ENCODE results near the gene CTRL. TPM values are rescaled to one million over a fixed set of nuclear protein-coding genes. Genes with fewer than 3 reads are reported as not detected.

Gene CTRL
- total RNA-seq, result 1 to 10 TPM in 1 of 4 donors, under 1 TPM in 3; 0.27 to 1.1 (median 0.79) TPM
- 1 to 10 TPM; 1.1 TPM for polyA plus RNA-seq
- long read RNA-seq, donor 1, result 0 reads
- long read RNA-seq, donor 2, partial matches to known transcripts, result 0 of 1 reads
- long read RNA-seq, donor 2, other reads (novel, unspliced or antisense), result 1 of 1 reads

DNA sequence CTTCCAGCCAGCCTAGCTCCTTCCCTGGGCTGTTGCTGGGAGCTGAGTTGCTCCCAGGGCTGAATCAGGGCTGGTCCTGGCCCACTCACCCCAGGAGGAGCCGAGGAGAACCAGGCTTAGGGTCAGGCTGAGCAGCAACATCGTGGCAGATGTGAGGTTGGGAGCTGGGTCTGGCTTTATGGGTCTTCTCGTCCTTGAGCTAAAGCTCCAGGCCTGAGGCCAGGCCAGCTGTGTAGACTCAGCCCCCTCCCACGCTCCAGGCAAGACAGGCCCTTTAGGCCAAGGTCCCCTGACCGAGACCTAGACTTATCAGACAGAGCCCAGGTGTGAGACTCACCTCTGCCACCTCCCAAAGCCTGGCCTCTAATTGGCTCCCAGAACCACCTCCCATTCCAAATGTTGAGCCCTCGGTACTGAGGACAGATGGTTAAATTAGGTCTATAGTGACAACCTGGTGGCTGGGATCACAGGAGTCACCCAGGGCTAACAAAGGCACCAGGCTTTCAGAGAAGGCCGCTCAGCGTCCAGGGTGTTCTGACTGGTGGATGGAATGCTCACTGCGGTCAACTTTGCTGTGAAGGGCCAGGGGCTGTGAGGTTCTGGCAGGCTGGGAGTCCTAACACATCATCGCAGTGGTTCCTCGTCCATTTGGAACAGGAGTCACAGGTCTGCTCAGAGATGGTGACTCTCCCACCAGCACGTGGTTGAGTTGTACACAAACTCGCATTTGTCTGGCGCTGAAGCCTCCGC, at the start of gene CTRL:
Gene CTRL, minus strand, starts transcription at position 151 of the 750 bp plus-strand sequence. Its CDS starts 10 bp downstream, at position 141.
- no peaks in the 10 kb centered on the region for H3K27me3 ChIP-seq (ENCODE audit: insufficient read depth in 3 of 3, low read length in 2 of 3)
- peak in 1 of 2 donors; percentile 50 for DNase-seq
- 81 to 88% (median 81%) methylated on average over 15 of the region's 15 CpGs for WGBS, 3 donors
- no peak within 1 kb of the TSS for H3K4me3 ChIP-seq
- TF ChIP-seq, protein P1, sequence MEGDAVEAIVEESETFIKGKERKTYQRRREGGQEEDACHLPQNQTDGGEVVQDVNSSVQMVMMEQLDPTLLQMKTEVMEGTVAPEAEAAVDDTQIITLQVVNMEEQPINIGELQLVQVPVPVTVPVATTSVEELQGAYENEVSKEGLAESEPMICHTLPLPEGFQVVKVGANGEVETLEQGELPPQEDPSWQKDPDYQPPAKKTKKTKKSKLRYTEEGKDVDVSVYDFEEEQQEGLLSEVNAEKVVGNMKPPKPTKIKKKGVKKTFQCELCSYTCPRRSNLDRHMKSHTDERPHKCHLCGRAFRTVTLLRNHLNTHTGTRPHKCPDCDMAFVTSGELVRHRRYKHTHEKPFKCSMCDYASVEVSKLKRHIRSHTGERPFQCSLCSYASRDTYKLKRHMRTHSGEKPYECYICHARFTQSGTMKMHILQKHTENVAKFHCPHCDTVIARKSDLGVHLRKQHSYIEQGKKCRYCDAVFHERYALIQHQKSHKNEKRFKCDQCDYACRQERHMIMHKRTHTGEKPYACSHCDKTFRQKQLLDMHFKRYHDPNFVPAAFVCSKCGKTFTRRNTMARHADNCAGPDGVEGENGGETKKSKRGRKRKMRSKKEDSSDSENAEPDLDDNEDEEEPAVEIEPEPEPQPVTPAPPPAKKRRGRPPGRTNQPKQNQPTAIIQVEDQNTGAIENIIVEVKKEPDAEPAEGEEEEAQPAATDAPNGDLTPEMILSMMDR (IDR thresholded peaks at IDR 0.05), result peak; percentile 6
- no peak for ATAC-seq
- H3K4me1 ChIP-seq, result peaks cover 21% of the 10 kb centered on the region
- no peak within 1 kb of the TSS for H3K27ac ChIP-seq
- peaks cover 0 to 36% of the 10 kb centered on the region in 2 donors for H3K36me3 ChIP-seq (ENCODE audit: insufficient read depth in 1 of 2, low read depth in 1 of 2)
- intact Hi-C loops (cut with DNase I), result loop anchor here in 1 of 2 donors (10.0 kb wide), 1 partner anchor 407 kb away; the partner anchor contains the start of gene RIPOR1
- no peaks in the 10 kb centered on the region for H3K9me3 ChIP-seq

DNA sequence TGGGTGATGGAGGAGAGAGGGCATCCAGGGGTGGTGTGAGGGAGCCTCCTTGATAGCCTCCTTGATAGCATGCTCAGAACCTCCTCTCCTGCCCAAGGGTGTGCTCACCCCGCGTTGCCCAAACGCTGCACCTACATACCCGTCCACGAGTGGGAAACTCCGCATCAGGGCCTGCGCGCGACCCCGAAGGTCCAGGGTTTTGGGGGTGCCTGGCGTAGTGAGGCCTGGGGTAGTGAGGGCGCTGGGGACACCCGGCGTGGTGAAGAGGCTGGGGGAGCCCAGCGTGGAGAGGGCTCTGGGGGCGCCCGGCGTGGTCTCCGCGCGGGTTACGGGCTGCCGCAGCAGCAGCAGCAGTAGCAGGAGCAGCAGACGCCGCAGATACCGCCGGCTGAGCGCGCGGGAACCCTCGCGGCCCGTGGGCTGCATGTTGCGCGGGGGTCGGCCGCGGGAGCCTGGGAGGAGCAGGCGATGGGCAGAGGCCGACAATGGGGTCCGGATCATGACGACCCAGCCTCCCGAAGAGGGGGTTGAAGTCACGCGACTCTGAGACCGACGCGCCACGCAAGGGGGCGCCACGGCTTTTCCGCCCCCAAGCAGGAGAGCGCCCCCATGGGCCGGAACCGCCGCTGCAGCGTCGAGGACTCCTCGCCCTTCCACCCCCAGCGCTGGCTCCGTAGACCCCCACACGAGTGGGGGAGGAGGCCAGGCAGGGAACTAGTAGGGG, 48.5 kb upstream of the CTRL start, which contains the start of gene DPEP3:
Gene DPEP3, minus strand, starts transcription at position 545 of the 724 bp plus-strand sequence. Its CDS starts 119 bp downstream, at position 426.
- no peaks in the 10 kb centered on the region for H3K36me3 ChIP-seq (ENCODE audit: insufficient read depth in 1 of 2, low read depth in 1 of 2)
- 66 to 73% (median 66%) methylated on average over 48 to 62 of the region's 62 CpGs for WGBS, 3 donors
- peaks cover 19% of the 10 kb centered on the region for H3K4me1 ChIP-seq
- no peaks in the 10 kb centered on the region for H3K27me3 ChIP-seq (ENCODE audit: insufficient read depth in 3 of 3, low read length in 2 of 3)
- H3K9me3 ChIP-seq, result no peaks in the 10 kb centered on the region
- TF ChIP-seq, protein P1 (IDR thresholded peaks at IDR 0.05), result no peak
- intact Hi-C loops (cut with DNase I), result no loop called here
- DNase-seq (no peak), ATAC-seq (peak in 2 of 4 donors; percentile 18 to 21)
- H3K4me3 ChIP-seq, result no peak within 1 kb of the TSS
- H3K27ac ChIP-seq, result no peak within 1 kb of the TSS

DNA sequence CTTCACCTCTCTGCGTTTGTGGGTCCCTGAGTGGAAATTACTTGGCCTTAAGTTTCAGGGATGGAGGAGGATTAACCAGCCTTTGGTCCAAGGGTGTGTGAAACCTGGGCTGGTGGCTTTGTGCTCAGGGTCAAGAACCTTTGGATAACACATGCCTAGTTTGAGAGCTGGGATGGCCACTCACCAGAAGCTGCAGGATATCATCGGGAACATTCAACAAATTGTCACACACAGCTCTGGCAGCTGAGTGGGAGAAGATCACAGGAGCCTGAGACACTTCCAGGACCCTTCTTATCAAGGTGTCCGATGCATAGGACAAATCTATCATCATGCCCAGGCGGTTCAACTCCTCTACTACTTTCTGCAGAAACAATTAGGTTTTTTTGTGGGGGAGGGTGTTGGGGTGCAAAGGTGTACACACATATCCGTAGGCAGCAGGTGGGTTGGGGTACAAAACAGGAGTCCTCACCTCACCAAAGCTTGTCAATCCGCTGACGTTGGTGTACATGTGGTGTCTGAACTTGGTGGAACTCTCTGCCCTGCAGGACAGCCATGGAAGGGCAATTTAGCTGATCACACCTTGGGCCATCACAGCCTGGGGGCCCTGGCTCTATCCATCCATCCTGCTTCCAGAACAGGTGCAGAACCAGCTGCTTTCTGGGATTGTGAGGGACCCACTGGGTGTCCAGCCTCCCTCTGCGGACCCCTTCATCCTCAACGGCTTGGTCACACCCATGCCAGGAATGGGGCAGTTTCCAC, 46.0 kb upstream of the CTRL start:
- Histone ChIP-seq H3K27me3 (ENCODE audit: insufficient read depth in 3 of 3, low read length in 2 of 3) (no peaks in the 10 kb centered on the region), H3K4me3 (no peak overlapping the region), H3K36me3 (ENCODE audit: insufficient read depth in 1 of 2, low read depth in 1 of 2) (no peaks in the 10 kb centered on the region), H3K9me3 (no peaks in the 10 kb centered on the region), H3K27ac (no peak overlapping the region), H3K4me1 (no peaks in the 10 kb centered on the region)
- no peak for DNase-seq
- ATAC-seq, result no peak
- intact Hi-C loops (cut with DNase I), result no loop called here
- WGBS, 3 donors, result 86 to 91% (median 87%) methylated on average over 9 of the region's 9 CpGs
- TF ChIP-seq, protein P1 (IDR thresholded peaks at IDR 0.05), result no peak

DNA sequence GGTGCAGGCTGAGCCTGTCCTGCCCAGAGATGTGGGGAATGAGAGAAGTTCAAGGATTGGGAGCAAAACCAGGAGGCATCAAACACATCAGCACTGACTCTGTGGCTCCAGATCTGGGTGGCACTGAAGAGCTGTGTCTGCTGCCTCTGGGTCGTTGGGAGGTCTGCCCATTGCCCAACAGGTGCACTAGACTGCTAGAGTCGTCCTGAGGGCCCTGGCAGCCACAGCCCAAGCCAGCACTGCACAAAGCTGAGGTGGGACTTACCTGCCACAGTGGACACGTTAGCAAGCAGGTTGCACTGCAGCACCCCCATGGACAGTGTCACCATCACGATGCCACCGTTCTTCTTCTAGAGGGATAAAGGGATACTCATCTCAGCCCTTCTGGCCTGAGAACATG, 45.3 kb upstream of the CTRL start:
- Histone ChIP-seq H3K9me3 (no peaks in the 10 kb centered on the region), H3K4me3 (no peak overlapping the region), H3K4me1 (no peaks in the 10 kb centered on the region), H3K36me3 (ENCODE audit: insufficient read depth in 1 of 2, low read depth in 1 of 2) (no peaks in the 10 kb centered on the region), H3K27me3 (ENCODE audit: insufficient read depth in 3 of 3, low read length in 2 of 3) (no peaks in the 10 kb centered on the region), H3K27ac (no peak overlapping the region)
- DNase-seq, result no peak
- 52 to 58% (median 54%) methylated on average over 5 of the region's 5 CpGs for WGBS, 3 donors
- ATAC-seq, result peak in 2 of 4 donors; percentile 26 to 62
- TF ChIP-seq, protein P1 (IDR thresholded peaks at IDR 0.05), result no peak
- intact Hi-C loops (cut with DNase I), result no loop called here

Data from psoas muscle (tissue), 8 donors.